Loucy (cell line): ENCODE results near the gene SLC5A3.

Source experiments
- CTCF ChIP-seq: fragments of 200-600 bp; sonication (generic); conservative IDR thresholded peaks from 2 replicates; pipeline ENCODE4 v1.5.1; 2014; ENCODE audit warnings: mild to moderate bottlenecking, antibody characterized with exemption, low read length
- EZH2phosphoT487 ChIP-seq: fragments of 200-600 bp; IDR thresholded peaks from 2 replicates; pipeline ENCODE4 v1.6.1; 2018; ENCODE audit warnings: antibody characterized with exemption, mild to moderate bottlenecking, moderate library complexity, borderline replicate concordance

- TF ChIP-seq CTCF (no peak), EZH2phosphoT487 (no peak)
Observed at GRCh38 chr21:34097442-34097841, 24.1 kb downstream of the SLC5A3 start.
